DND-41 (cell line): ENCODE results near the gene CEP350.

Experiments used
- ATAC-seq: fragments of 200-7000 bp; cut with Tn5 transposase; 3 replicates; pipeline ENCODE4 v1.9.1; 2021; ENCODE audit warnings: low read depth; ENCODE audit not compliant: insufficient read depth
- DNase-seq: peaks from one replicate; pipeline ENCODE4 v3.0.0-alpha.2; 2020
- H2AFZ ChIP-seq: 2 replicates; pipeline ENCODE4 v1.6.0; 2012; ENCODE audit warnings: low read depth, low read length
- H3K27ac ChIP-seq: 2 replicates; pipeline ENCODE4 v1.5.1; 2012; ENCODE audit warnings: low read length, inconsistent platforms
- H3K27me3 ChIP-seq: fragments of 200-600 bp; sonication (generic); 2 replicates; pipeline ENCODE4 v1.6.0; 2012; ENCODE audit warnings: low read length, mild to moderate bottlenecking, inconsistent platforms; ENCODE audit not compliant: insufficient read depth, poor library complexity
- H3K36me3 ChIP-seq: 2 replicates; pipeline ENCODE4 v1.5.1; 2012; ENCODE audit warnings: low read length, inconsistent platforms; ENCODE audit not compliant: insufficient read depth
- H3K4me1 ChIP-seq: 2 replicates; pipeline ENCODE4 v1.5.1; 2012; ENCODE audit warnings: mild to moderate bottlenecking, low read length; ENCODE audit not compliant: insufficient read depth
- H3K4me2 ChIP-seq: 2 replicates; pipeline ENCODE4 v1.6.0; 2012; ENCODE audit warnings: mild to moderate bottlenecking, moderate library complexity, low read length, inconsistent platforms; ENCODE audit not compliant: insufficient read depth
- H3K4me3 ChIP-seq, 2 experiments: fragments of 200-600 bp in 1 of 2; shearing (Covaris generic) in 1 of 2; 2 replicates each; pipeline ENCODE4 v1.5.1; 2012 to 2016; ENCODE audit warnings: inconsistent platforms in 2 of 2, low read length in 2 of 2, mild to moderate bottlenecking in 2 of 2, low read depth in 1 of 2, moderate library complexity in 1 of 2
- H3K79me2 ChIP-seq: 2 replicates; pipeline ENCODE4 v1.6.0; 2012; ENCODE audit warnings: low read length, inconsistent platforms; ENCODE audit not compliant: insufficient read depth
- H3K9ac ChIP-seq: 2 replicates; pipeline ENCODE4 v1.6.0; 2012; ENCODE audit warnings: low read depth, mild to moderate bottlenecking, inconsistent platforms, low read length, moderate library complexity
- H3K9me3 ChIP-seq: 2 replicates; pipeline ENCODE4 v1.5.1; 2012; ENCODE audit warnings: low read length, moderate library complexity, mild to moderate bottlenecking, inconsistent platforms; ENCODE audit not compliant: insufficient read depth, severe bottlenecking
- H4K20me1 ChIP-seq: 2 replicates; pipeline ENCODE4 v1.6.0; 2012; ENCODE audit warnings: low read length; ENCODE audit not compliant: insufficient read depth
- EZH2 ChIP-seq: IDR thresholded peaks from 3 replicates; pipeline ENCODE4 v1.6.1; 2012; ENCODE audit warnings: borderline replicate concordance, low read depth, mild to moderate bottlenecking, moderate library complexity, low read length, inconsistent platforms; ENCODE audit not compliant: severe bottlenecking
- TF ChIP-seq, protein P1 (sequence below): IDR thresholded peaks from 2 replicates; pipeline ENCODE4 v1.5.1; 2012; ENCODE audit warnings: borderline replicate concordance, low read length, moderate library complexity, mild to moderate bottlenecking; ENCODE audit not compliant: poor library complexity, severe bottlenecking; ENCODE audit errors: extremely low read depth

The CEP350 gene

DNA sequence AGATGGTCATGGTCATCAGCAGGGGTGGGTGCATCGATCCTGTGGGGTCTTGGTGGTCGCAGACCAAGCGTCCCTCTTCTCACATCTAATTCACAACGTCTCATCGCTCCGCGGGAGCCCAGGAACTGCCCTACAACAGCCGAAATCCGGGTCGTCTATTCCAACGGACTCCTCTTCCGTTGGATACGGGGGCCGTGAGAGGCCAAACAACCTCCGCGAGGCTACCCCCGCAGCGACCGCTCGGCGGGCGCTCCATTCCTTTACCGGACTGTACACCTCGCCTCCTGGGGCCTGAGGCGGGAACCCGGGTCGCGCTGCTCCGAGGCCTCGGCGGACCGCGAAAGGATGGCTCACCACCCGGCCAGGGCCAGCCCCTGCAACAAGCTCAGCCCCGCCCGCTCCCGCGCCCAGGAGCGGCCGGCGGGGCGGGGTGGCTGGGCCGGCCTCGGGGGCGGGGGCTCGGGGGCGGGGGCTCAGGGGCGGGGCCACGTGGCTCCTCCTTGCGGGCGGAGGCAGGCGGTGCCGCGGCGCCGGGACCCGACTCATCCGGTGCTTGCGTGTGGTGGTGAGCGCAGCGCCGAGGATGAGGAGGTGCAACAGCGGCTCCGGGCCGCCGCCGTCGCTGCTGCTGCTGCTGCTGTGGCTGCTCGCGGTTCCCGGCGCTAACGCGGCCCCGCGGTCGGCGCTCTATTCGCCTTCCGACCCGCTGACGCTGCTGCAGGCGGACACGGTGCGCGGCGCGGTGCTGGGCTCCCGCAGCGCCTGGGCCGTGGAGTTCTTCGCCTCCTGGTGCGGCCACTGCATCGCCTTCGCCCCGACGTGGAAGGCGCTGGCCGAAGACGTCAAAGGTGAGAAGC is 199.9 kb downstream of the CEP350 start, which contains the start of gene QSOX1:
QSOX1 (plus strand) TSS at position 545 of the 857 bp plus-strand sequence; CDS start at position 584, 39 bp downstream.
- Histone ChIP-seq H3K4me2 (peak within 1 kb of the TSS; percentile 99), H3K36me3 (no peaks in the 10 kb centered on the region; the same call in 1 of the 2 replicates), H3K27ac (peak within 1 kb of the TSS; percentile 99), H3K4me1 (peaks cover 34% of the 10 kb centered on the region), H3K4me3 (peak within 1 kb of the TSS; percentile 65 to 90), H3K79me2 (peaks cover 7% of the 10 kb centered on the region), H4K20me1 (no peaks in the 10 kb centered on the region), H3K9ac (peak within 1 kb of the TSS; percentile 84), H3K9me3 (no peaks in the 10 kb centered on the region), H2AFZ (peak within 1 kb of the TSS; percentile 98), H3K27me3 (no peaks in the 10 kb centered on the region)
- DNase-seq = peak; percentile 90
- peak; percentile 92 for ATAC-seq
- no peak for TF ChIP-seq EZH2
- TF ChIP-seq, protein P1, sequence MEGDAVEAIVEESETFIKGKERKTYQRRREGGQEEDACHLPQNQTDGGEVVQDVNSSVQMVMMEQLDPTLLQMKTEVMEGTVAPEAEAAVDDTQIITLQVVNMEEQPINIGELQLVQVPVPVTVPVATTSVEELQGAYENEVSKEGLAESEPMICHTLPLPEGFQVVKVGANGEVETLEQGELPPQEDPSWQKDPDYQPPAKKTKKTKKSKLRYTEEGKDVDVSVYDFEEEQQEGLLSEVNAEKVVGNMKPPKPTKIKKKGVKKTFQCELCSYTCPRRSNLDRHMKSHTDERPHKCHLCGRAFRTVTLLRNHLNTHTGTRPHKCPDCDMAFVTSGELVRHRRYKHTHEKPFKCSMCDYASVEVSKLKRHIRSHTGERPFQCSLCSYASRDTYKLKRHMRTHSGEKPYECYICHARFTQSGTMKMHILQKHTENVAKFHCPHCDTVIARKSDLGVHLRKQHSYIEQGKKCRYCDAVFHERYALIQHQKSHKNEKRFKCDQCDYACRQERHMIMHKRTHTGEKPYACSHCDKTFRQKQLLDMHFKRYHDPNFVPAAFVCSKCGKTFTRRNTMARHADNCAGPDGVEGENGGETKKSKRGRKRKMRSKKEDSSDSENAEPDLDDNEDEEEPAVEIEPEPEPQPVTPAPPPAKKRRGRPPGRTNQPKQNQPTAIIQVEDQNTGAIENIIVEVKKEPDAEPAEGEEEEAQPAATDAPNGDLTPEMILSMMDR = peak; percentile 28

DNA sequence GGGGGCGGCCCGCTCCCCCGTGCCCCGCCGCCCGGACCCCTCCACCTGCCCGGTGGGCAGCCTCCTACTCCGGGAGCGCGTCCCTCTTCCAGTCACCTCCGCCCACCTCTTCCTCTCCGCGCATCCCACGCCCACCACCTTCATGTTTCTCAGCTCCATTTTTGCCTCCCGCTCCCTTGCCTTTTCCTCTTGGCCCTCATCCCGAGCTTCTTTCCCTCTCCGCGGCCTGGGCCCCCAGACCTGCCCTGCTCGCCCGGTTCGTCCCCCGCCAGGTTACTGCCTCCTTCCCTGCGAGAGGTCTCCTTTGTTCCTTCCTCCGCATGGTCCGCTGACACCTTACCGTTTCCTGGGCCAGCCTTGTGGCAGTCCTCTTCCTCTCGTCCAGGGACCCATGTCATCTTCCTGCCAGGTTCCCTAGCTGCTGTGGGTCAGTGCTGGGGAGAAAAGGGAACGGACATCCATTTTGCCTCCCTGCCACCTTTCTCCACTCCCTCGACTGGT is 200.6 kb downstream of the CEP350 start:
- Histone ChIP-seq H3K79me2 (peaks cover 7% of the 10 kb centered on the region), H3K36me3 (no peaks in the 10 kb centered on the region; the same call in 1 of the 2 replicates), H3K4me2 (peak overlapping the region; percentile 99), H3K9ac (peak overlapping the region; percentile 84), H3K27ac (peak overlapping the region; percentile 62; the same call in 1 of the 2 replicates), H3K27me3 (no peaks in the 10 kb centered on the region), H3K9me3 (no peaks in the 10 kb centered on the region), H2AFZ (peak overlapping the region; percentile 80), H3K4me1 (peaks cover 34% of the 10 kb centered on the region), H4K20me1 (no peaks in the 10 kb centered on the region), H3K4me3 (peak overlapping the region; percentile 48 to 90)
- ATAC-seq (peak; percentile 36), DNase-seq (no peak)
- TF ChIP-seq, protein P1 = no peak
- no peak for TF ChIP-seq EZH2

DNA sequence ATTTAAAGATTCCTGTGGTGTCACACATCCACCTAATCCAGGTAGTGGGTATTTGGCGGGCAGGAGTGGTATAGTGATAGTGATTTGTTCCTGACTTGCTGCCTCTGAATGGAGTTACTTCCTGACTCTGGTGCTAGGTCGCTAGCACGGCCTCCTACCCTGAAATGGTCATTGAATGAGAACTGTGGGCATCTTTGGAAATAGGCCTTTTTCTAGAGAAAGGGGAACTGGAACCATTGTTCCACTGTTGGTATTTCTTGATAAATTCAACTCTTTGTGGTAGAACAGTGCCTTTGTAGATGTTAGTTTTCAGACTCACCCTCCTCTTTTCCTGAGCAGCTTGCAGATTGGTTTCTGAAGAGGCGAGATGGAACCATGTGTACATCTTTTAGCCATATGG is 201.6 kb downstream of the CEP350 start:
- Histone ChIP-seq H3K4me3 (no peak overlapping the region), H4K20me1 (no peaks in the 10 kb centered on the region), H3K4me2 (peak overlapping the region; percentile 99), H3K4me1 (peaks cover 29% of the 10 kb centered on the region), H3K27ac (no peak overlapping the region), H3K79me2 (peaks cover 7% of the 10 kb centered on the region), H3K27me3 (no peaks in the 10 kb centered on the region), H3K9ac (no peak overlapping the region), H3K9me3 (no peaks in the 10 kb centered on the region), H3K36me3 (no peaks in the 10 kb centered on the region; the same call in 1 of the 2 replicates), H2AFZ (no peak overlapping the region)
- no peak for TF ChIP-seq EZH2
- TF ChIP-seq, protein P1 = no peak
- ATAC-seq = no peak
- no peak for DNase-seq
